GM19468 (cell line): ENCODE results near the gene ADGRA3.
"Not testable (repeated sequence)": the region's sequence is repeated elsewhere in the genome, so short reads cannot be mapped to it uniquely, and the experiment has no call there.

Experiments used
- ATAC-seq: cut with Tn5 transposase; IDR thresholded peaks from one replicate; pipeline ENCODE4 v1.9.1; 2021; ENCODE audit warnings: mild to moderate bottlenecking, moderate library complexity, moderate number of reproducible peaks; ENCODE audit not compliant: unreplicated experiment; ENCODE audit errors: extremely low read depth

Gene ADGRA3

GRCh38 chr4:22385611-22386011 is 130.3 kb downstream of the ADGRA3 start:
- no peak for ATAC-seq

GRCh38 chr4:22384154-22384553 is 131.7 kb downstream of the ADGRA3 start:
- ATAC-seq: no peak

- not testable (repeated sequence) for ATAC-seq
Measured at GRCh38 chr4:22382216-22382615, 133.7 kb downstream of the ADGRA3 start.

- ATAC-seq: no peak
Measured at GRCh38 chr4:22372986-22373385, 142.9 kb downstream of the ADGRA3 start.

GRCh38 chr4:22369901-22370562 is 145.8 kb downstream of the ADGRA3 start:
- ATAC-seq: no peak

GRCh38 chr4:22363787-22364186 is 152.1 kb downstream of the ADGRA3 start:
- ATAC-seq: no peak

- no peak for ATAC-seq
Measured at GRCh38 chr4:22363036-22363435, 152.8 kb downstream of the ADGRA3 start.

GRCh38 chr4:22356987-22357596 is 158.8 kb downstream of the ADGRA3 start:
- no peak for ATAC-seq

GRCh38 chr4:22348410-22348809 is 167.5 kb downstream of the ADGRA3 start:
- no peak for ATAC-seq

GRCh38 chr4:22345678-22346077 is 170.2 kb downstream of the ADGRA3 start:
- ATAC-seq: no peak

- ATAC-seq: no peak
Measured at GRCh38 chr4:22345055-22345454, 170.8 kb downstream of the ADGRA3 start.

GRCh38 chr4:22343606-22344005 is 172.3 kb downstream of the ADGRA3 start:
- ATAC-seq: no peak

GRCh38 chr4:22339491-22339890 is 176.4 kb downstream of the ADGRA3 start:
- ATAC-seq: no peak

GRCh38 chr4:22338796-22339195 is 177.1 kb downstream of the ADGRA3 start:
- ATAC-seq: no peak
